IPS-15b (cell line): ENCODE data around the gene CPZ.

Source experiments
- H3K27me3 ChIP-seq: one replicate; pipeline ENCODE4 v1.6.1; 2013; ENCODE audit warnings: low read length; ENCODE audit not compliant: control insufficient read depth, insufficient read depth
- H3K36me3 ChIP-seq: one replicate; pipeline ENCODE4 v1.6.1; 2013; ENCODE audit warnings: low read length; ENCODE audit not compliant: control insufficient read depth, insufficient read depth
- H3K4me1 ChIP-seq: one replicate; pipeline ENCODE4 v1.6.1; 2013; ENCODE audit warnings: mild to moderate bottlenecking, low read length; ENCODE audit not compliant: control insufficient read depth, insufficient read depth
- H3K4me3 ChIP-seq: one replicate; pipeline ENCODE4 v1.5.1; 2013; ENCODE audit warnings: low read depth, low read length
- H3K9ac ChIP-seq: one replicate; pipeline ENCODE4 v1.6.1; 2013; ENCODE audit warnings: low read depth, mild to moderate bottlenecking, low read length
- H3K9me3 ChIP-seq: one replicate; pipeline ENCODE4 v1.6.1; 2013; ENCODE audit warnings: mild to moderate bottlenecking, low read length; ENCODE audit not compliant: control insufficient read depth, insufficient read depth

CPZ gene

DNA sequence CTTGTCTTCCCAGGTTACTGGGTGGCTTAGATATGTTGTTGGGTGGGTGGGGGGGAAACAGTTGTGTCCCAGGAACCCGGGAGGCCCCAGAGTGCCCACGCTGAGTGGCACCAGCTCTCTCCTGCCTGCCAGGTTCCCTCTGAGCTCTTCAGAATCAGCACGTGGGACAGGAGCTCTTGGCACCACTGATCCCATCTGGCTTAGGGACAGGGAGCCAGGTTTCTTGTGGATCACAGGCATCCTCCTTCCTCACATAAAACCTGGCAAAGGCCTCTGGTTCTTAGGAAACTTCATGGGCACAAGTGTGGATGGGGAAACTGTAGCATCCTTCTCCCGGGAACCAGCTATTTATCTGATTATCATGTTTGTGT lies 8.9 kb upstream of the CPZ start:
- Histone ChIP-seq H3K4me3 (no peak overlapping the region), H3K9ac (no peak overlapping the region), H3K36me3 (peaks cover 2% of the 10 kb centered on the region), H3K4me1 (peaks cover 4% of the 10 kb centered on the region), H3K27me3 (peaks cover 32% of the 10 kb centered on the region), H3K9me3 (no peaks in the 10 kb centered on the region)

GRCh38 chr4:8585186-8585585 lies 7.4 kb upstream of the CPZ start:
- Histone ChIP-seq H3K36me3 (peaks cover 2% of the 10 kb centered on the region), H3K4me1 (no peaks in the 10 kb centered on the region), H3K4me3 (no peak overlapping the region), H3K9ac (no peak overlapping the region), H3K27me3 (peaks cover 25% of the 10 kb centered on the region), H3K9me3 (no peaks in the 10 kb centered on the region)

DNA sequence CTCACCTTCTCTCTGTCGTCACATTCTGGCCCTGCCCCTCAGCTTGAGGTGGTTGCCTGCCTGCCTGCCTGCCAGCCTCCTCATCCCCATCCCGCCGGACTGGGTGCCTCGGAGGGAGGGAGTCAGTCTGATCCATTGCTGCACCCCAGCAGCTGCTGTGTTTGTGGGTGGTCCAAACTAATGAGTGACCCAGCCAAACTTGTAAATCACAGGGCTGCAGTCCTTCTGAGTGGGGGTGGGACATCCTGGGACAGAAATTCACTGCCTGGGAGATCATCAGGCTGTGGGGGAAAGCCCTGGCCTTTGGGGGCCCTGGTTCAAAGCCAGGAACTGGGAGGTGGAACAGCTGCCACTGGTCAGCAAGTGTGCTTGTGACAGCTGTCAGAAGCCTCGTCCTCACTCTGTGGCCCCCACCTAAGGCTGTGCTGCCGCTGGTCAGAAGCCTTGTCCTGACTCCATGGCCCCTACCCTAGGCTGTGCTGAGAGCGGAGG lies 6.8 kb upstream of the CPZ start:
- Histone ChIP-seq H3K4me3 (no peak overlapping the region), H3K27me3 (peaks cover 25% of the 10 kb centered on the region), H3K4me1 (no peaks in the 10 kb centered on the region), H3K9me3 (no peaks in the 10 kb centered on the region), H3K9ac (no peak overlapping the region), H3K36me3 (peaks cover 2% of the 10 kb centered on the region)

DNA sequence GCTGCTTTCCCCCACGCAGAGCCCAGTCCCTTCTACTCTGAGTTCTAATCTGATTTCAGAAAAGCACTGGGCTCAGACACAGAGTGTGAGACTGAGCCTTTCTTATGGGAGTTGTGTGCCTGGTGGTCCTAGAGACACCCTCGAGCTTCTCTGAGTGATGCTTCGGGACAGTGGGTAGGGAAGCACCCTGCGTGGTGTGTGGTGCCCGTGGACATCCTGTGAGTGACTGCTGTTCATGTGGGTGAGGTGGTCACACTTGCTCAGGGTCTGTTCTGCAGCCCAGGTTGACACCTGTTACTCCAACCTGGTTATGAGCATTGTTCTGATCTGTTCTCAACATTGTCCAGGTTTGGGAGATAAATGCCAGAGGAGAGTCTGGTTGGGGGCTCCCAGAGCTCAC lies 6.3 kb upstream of the CPZ start:
- Histone ChIP-seq H3K9ac (no peak overlapping the region), H3K27me3 (peaks cover 22% of the 10 kb centered on the region), H3K36me3 (peaks cover 2% of the 10 kb centered on the region), H3K9me3 (no peaks in the 10 kb centered on the region), H3K4me1 (no peaks in the 10 kb centered on the region), H3K4me3 (no peak overlapping the region)

DNA sequence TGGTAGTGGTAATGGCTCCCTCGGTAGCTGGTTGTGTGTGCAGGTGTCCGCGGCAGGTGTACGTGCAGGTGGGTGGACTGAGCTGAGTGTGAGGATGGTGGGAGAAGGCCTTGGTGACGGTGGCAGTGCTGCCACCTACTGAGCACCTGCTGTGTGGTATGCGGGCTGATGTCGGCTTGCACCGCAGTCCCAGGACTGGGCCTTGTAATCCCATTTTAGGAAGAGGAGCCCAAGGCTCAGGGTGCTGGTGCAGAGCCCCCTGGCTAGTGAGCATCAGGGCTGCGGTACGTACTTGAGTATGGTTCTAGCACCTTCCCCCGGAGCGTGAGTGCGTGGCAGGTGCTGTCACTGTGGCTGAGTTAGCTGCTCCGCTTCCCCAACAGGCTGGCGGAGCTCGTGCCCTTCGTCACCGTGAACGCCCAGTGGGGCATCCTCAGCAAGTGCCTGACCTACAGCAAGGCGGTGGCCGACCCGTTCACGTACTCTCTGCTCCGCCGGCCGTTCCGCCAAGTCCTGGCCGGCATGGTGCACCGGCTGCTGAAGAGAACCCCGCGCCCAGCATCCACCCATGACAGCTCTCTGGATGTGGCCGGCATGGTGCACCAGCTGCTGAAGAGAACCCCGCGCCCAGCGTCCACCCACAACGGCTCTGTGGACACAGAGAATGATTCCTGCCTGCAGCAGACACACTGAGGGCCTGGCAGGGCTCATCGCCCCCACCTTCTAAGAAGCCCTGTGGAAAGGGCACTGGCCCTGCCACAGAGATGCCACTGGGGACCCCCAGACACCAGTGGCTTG lies 5.7 kb upstream of the CPZ start:
- Histone ChIP-seq H3K4me1 (peaks cover 1% of the 10 kb centered on the region), H3K9ac (no peak overlapping the region), H3K36me3 (peaks cover 2% of the 10 kb centered on the region), H3K9me3 (no peaks in the 10 kb centered on the region), H3K4me3 (no peak overlapping the region), H3K27me3 (peaks cover 16% of the 10 kb centered on the region)

GRCh38 chr4:8587469-8588195 lies 4.9 kb upstream of the CPZ start:
- H3K9ac ChIP-seq = no peak overlapping the region
- peaks cover 5% of the 10 kb centered on the region for H3K4me1 ChIP-seq
- peaks cover 8% of the 10 kb centered on the region for H3K27me3 ChIP-seq
- no peaks in the 10 kb centered on the region for H3K9me3 ChIP-seq
- peaks cover 2% of the 10 kb centered on the region for H3K36me3 ChIP-seq
- no peak overlapping the region for H3K4me3 ChIP-seq

GRCh38 chr4:8588196-8588470 lies 4.4 kb upstream of the CPZ start:
- Histone ChIP-seq H3K9ac (no peak overlapping the region), H3K9me3 (no peaks in the 10 kb centered on the region), H3K4me1 (peaks cover 5% of the 10 kb centered on the region), H3K36me3 (peaks cover 1% of the 10 kb centered on the region), H3K27me3 (peaks cover 6% of the 10 kb centered on the region), H3K4me3 (no peak overlapping the region)

GRCh38 chr4:8589336-8589735 lies 3.2 kb upstream of the CPZ start:
- Histone ChIP-seq H3K4me3 (no peak overlapping the region), H3K36me3 (no peaks in the 10 kb centered on the region), H3K4me1 (peaks cover 10% of the 10 kb centered on the region), H3K9me3 (no peaks in the 10 kb centered on the region), H3K9ac (no peak overlapping the region), H3K27me3 (no peaks in the 10 kb centered on the region)

DNA sequence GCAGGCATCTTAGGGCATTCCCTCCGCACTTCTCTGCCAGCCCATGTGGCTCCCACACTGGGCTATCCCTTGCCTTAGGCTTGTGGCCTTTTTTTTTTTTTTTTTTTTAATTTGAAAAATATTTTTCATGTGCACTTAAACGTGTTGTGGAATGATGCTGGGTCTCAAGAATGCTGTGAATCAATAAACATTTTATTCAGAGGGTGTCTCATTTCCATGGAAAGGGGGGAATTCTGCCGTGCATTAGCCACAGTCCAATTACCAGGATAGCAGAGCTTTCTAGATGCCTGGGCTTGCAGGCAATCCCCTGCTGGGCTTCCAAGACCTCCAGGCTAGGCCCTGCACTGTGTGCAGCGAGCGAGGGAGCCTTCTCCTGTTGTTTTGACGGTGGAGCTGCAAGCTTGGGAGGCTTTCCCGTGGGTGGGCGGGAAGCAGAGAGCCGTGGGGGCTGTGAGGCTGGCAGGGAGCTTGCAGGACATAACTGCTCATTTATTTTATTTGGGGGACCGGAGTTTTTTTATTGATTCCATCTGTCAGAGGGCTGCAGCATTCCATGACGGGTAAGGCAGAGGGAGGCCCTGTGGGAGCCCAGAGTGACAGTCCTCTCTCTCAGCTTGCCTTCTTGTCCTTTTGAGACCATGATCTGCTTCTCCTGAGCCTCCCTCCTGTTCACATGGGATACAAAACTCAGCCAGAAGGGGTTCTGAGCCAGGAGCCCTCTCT lies 2.6 kb upstream of the CPZ start:
- Histone ChIP-seq H3K36me3 (no peaks in the 10 kb centered on the region), H3K27me3 (no peaks in the 10 kb centered on the region), H3K4me1 (peaks cover 10% of the 10 kb centered on the region)

GRCh38 chr4:8590546-8590880 lies 2.1 kb upstream of the CPZ start:
- Histone ChIP-seq H3K27me3 (no peaks in the 10 kb centered on the region), H3K9me3 (no peaks in the 10 kb centered on the region), H3K36me3 (no peaks in the 10 kb centered on the region), H3K4me1 (peaks cover 10% of the 10 kb centered on the region), H3K9ac (no peak overlapping the region), H3K4me3 (no peak overlapping the region)

More for the DNA sequence above, 2.6 kb upstream of the CPZ start:
- H3K9ac ChIP-seq = no peak overlapping the region
- H3K9me3 ChIP-seq = no peaks in the 10 kb centered on the region
- no peak overlapping the region for H3K4me3 ChIP-seq

- no peak overlapping the region for H3K9ac ChIP-seq
- H3K36me3 ChIP-seq = no peaks in the 10 kb centered on the region
- no peaks in the 10 kb centered on the region for H3K9me3 ChIP-seq
- no peaks in the 10 kb centered on the region for H3K27me3 ChIP-seq
- H3K4me3 ChIP-seq = no peak overlapping the region
- peaks cover 10% of the 10 kb centered on the region for H3K4me1 ChIP-seq
These were observed 1.5 kb upstream of the CPZ start for GRCh38 chr4:8591114-8591513.
